Amygdala (tissue), 56 donors: ENCODE results near the gene AMY2A.
"Not testable (repeated sequence)": the region's sequence is repeated elsewhere in the genome, so short reads cannot be mapped to it uniquely, and the experiment has no call there.

Experiments used
- DNase-seq, 56 donors: peaks; one replicate each; lab custom pipeline; 2025; lab: John Stamatoyannopoulos, UW

AMY2A gene

DNA sequence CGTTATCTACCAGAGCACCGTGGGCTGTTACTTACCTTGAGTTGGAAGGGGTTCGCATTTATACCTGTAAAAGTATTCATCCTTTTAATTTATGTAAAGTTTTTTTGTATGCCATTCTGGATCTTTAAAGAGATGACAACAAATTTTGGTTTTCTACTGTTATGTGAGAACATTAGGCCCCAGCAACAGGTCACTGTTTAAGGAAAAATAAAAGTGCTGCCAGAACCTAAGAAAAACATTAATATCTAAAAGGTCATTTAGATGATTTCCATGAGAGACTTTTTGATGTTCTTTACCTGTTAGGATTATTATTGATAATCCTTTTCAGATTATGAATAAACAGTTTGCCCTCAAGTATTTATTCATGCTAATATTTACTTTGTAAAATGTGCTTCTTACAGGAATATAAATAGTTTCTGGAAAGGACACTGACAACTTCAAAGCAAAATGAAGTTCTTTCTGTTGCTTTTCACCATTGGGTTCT, at the start of gene AMY2A:
TSS of gene AMY2A (plus strand) at position 434 of the 484 bp plus-strand sequence. CDS start at position 448, 14 bp downstream.
- DNase-seq: not testable (repeated sequence)

GRCh38 chr1:103569493-103569892, 47.7 kb upstream of the AMY2A start:
- DNase-seq: no peak

DNA sequence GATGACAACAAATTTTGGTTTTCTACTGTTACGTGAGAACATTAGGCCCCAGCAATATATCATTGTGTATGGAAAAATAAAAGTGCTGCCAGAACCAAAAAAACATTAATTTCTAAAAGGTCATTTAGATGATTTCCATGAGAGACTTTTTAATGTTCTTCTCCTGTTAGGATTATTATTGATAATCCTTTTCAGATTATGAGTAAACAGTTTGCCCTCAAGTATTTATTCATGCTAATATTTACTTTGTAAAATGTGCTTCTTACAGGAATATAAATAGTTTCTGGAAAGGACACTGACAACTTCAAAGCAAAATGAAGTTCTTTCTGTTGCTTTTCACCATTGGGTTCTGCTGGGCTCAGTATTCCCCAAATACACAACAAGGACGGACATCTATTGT, 45.9 kb upstream of the AMY2A start, which contains the start of gene AMY2B:
TSS of gene AMY2B (plus strand) at position 301 of the 400 bp plus-strand sequence. CDS start at position 315, 14 bp downstream.
- DNase-seq: not testable (repeated sequence)

GRCh38 chr1:103576065-103576464, 41.2 kb upstream of the AMY2A start:
- no peak for DNase-seq

- not testable (repeated sequence) for DNase-seq
These were observed 40.4 kb upstream of the AMY2A start for GRCh38 chr1:103576784-103577183.

DNA sequence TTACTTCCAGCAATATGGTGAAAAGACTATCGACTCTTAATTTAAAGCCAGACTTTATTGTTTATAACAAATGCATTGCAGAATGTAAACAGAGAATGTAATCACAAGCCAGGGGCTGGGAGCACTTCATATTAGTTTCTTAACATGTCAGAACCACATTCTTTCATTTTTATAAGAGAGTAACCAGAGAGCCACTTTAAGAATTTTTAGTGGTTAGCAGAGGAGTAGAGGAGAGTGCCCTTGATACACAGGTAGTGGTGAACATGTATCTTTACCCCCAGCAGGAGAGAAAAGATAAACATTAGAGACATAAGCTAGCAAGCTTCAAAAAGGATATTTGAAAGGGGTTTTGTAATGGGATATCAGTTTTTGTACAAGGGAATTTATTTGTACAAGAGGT, 34.8 kb upstream of the AMY2A start:
- DNase-seq: no peak

GRCh38 chr1:103583887-103584286, 33.3 kb upstream of the AMY2A start:
- no peak for DNase-seq

DNA sequence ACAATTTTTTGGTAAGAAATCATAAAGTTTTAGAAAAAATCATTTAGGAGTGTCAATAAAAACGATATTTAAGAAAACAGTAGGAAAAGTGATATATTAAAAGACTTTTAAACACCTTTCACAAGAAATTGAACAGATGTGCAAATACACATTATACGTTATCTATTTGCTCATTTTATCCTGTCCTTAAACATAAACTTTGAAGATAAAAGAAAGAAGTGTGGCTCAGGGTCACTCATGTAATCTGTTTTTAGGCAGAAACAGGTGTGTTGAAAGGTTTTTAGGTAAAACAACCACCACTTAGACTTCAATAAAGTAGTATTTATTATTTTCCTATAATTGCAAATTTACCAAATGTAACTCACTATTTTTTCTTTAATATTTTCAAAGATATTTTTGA, 32.7 kb upstream of the AMY2A start:
- no peak for DNase-seq

DNA sequence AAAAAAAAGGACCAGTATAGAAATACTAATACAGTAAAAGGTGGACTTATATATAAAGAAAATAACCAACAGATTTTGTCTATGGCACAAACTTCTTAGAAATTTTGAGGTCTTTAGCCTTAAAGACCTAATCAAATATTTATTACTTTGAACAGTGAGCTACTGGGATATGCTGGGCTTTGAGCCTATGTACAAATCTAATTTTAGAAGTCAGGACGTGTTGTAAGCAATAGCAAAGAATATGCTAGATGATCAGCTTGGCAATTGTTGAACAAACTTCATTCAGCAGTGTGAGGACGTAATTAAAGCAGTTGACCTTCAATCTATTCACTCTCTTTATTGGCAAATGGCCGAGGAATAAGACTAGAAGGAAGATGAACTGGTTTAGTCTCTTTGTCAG, 14.5 kb upstream of the AMY2A start:
- not testable (repeated sequence) for DNase-seq

GRCh38 chr1:103616362-103616761, 865 bp upstream of the AMY2A start:
- no peak for DNase-seq

DNA sequence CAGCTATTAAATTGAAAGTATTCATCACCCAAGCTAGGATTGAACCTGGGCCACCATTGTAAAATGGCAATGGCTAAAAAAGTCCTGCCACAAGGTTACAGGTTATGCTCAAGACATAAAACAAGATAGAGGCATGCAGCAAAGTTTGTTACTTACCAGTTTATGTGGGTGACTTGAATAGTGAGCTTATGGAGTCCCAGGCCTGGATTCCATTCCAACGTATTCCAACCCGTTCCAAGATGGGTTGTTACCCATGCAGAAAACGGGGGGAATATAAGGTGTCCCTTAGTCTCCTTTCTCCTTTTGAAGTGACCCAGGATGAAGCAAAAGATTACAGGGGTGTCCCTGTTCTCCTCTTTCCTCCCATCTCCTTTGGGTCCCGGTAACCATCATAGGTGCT, 10.2 kb downstream of the AMY2A start:
- not testable (repeated sequence) for DNase-seq

DNA sequence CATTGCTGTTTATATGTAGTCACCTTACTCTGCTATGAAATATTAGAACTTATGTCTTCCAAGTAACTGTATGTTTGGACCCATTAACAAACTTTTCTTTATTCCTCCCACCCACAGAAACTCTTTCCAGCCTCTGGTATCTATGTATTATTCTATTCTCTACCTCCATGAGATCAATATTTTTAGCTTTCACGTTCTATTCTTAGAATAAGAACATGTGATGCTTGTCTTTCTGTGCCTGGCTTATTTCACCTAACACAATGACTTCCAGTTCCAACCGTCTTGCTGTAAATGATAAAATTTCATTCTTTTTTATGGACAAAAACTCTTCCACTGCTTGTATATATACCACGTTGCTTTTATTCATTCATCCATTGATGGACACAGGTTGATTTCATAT, 24.0 kb downstream of the AMY2A start:
- DNase-seq: not testable (repeated sequence)

GRCh38 chr1:103643908-103644307, 26.7 kb downstream of the AMY2A start:
- not testable (repeated sequence) for DNase-seq

DNA sequence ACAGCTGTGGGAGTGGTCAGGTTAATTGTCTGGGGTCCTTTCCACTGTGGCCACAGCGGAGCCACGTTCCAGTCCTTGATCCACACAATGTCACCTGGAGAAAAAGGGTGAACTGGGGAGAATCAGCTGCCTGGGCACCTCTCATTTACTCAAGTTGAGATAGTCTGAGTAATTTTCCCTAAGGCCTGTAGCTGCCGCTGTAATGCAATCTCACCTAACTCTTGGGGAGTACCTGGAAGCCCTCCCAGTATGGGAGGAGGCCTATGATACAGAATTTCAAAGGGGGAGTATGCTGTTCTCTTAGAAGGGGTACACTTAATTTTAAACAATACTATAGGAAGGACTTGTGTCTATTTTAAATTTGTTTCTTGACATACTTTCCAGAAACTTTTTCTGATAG, 33.1 kb downstream of the AMY2A start:
- not testable (repeated sequence) for DNase-seq

GRCh38 chr1:103650889-103651288, 33.7 kb downstream of the AMY2A start:
- not testable (repeated sequence) for DNase-seq

GRCh38 chr1:103654133-103654532, 36.9 kb downstream of the AMY2A start:
- not testable (repeated sequence) for DNase-seq

- DNase-seq: not testable (repeated sequence)
These were observed 38.2 kb downstream of the AMY2A start, which contains the start of gene AMY1A for GRCh38 chr1:103655460-103655859. Gene AMY1A, plus strand, starts transcription at chr1:103655760. Its CDS starts 571 bp downstream, at chr1:103656331.
